Left ventricle myocardium inferior (tissue), 1 donor: ENCODE measurements around the gene RARG. TPM values are rescaled to one million over a fixed set of nuclear protein-coding genes. Genes with fewer than 3 reads are reported as not detected.

Experiments
- DNase-seq: peaks from one replicate; pipeline ENCODE4 v3.0.0-alpha.2; 2020
- H3K27ac ChIP-seq: fragments of 200-600 bp; replicated peaks from 2 replicates; pipeline ENCODE4 v1.8.0; 2021
- H3K27me3 ChIP-seq: fragments of 200-600 bp; 2 replicates; pipeline ENCODE4 v1.8.0; 2021; ENCODE audit warnings: low read depth
- H3K36me3 ChIP-seq: fragments of 200-600 bp; 2 replicates; pipeline ENCODE4 v1.8.0; 2021
- H3K4me1 ChIP-seq: fragments of 200-600 bp; 2 replicates; pipeline ENCODE4 v1.8.0; 2021
- H3K4me3 ChIP-seq: fragments of 200-600 bp; 2 replicates; pipeline ENCODE4 v1.8.0; 2021; ENCODE audit warnings: mild to moderate bottlenecking, moderate library complexity
- H3K9me3 ChIP-seq: fragments of 200-600 bp; replicated peaks from 2 replicates; pipeline ENCODE4 v1.8.0; 2021
- intact Hi-C: fragments of 100-400 bp; cut with micrococcal nuclease; formaldehyde crosslinking; loops from one replicate; pipeline ENCODE4 v1.11.0; 2022
- total RNA-seq: library from RNA; stranded (reverse); fragmentation: NEBNext Ultra II Directional; extraction: Animal tissue kit (Norgen Biotek cat#: 25700); gene quantifications from one replicate; pipeline ENCODE4 v1.2.1, GENCODE V29; 2021
- TF ChIP-seq, protein P1 (sequence below): fragments of 200-600 bp; IDR thresholded peaks from 2 replicates; pipeline ENCODE4 v1.8.0; 2021; ENCODE audit warnings: antibody characterized with exemption, mild to moderate bottlenecking, borderline replicate concordance
- donor health status: DM: no; HTN: yes; CAD: no; lungs with severe emphysema.

RARG gene
- total RNA-seq, 1 donor from 2014 or later = 14.9 TPM

DNA sequence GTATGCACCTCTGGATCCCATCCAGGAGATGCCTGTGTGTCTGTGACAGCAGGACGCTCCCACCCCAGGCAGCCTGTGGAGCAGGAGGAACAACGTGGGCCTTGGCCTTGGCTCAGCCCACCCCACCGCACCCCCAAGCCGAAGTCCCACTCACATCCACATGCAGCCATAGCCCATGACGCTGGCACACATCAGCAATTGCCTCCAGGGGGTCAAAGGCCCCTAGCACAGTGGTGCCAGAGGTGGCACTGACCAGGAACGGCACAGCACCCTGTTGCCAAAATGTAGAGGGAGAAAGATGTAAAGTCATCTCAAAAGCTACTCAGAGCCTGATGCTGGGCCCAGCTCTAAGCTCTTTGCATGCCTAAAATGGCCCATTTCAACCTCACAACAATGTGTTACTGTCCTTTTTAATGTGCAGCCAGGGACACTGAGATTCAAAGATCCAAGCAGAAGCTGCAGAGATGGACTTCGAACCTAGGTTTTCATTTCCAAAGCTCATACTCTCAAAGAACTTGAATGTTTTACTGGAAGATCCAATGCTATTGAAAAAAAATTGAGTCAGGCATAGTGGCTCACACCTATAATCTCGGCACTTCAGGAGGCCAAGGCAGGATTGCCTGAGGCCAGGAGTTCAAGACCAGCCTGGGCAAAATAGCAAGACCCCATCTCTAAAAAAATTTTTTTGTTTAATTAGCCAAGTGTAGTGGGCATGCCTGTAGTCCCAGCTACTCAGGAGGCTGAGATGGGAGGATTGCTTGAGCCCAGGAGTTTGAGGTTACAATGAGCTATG, 70.7 kb downstream of the RARG start:
- Histone ChIP-seq H3K9me3 (no peaks in the 10 kb centered on the region), H3K36me3 (peaks cover 12% of the 10 kb centered on the region), H3K4me3 (no peak overlapping the region), H3K27ac (no peak overlapping the region), H3K4me1 (no peaks in the 10 kb centered on the region), H3K27me3 (no peaks in the 10 kb centered on the region)
- no peak for DNase-seq
- intact Hi-C loops = loop anchor here (5.0 kb wide), 1 partner anchor 36 kb away; no protein-coding TSS in a partner anchor
- TF ChIP-seq, protein P1, sequence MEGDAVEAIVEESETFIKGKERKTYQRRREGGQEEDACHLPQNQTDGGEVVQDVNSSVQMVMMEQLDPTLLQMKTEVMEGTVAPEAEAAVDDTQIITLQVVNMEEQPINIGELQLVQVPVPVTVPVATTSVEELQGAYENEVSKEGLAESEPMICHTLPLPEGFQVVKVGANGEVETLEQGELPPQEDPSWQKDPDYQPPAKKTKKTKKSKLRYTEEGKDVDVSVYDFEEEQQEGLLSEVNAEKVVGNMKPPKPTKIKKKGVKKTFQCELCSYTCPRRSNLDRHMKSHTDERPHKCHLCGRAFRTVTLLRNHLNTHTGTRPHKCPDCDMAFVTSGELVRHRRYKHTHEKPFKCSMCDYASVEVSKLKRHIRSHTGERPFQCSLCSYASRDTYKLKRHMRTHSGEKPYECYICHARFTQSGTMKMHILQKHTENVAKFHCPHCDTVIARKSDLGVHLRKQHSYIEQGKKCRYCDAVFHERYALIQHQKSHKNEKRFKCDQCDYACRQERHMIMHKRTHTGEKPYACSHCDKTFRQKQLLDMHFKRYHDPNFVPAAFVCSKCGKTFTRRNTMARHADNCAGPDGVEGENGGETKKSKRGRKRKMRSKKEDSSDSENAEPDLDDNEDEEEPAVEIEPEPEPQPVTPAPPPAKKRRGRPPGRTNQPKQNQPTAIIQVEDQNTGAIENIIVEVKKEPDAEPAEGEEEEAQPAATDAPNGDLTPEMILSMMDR = no peak

DNA sequence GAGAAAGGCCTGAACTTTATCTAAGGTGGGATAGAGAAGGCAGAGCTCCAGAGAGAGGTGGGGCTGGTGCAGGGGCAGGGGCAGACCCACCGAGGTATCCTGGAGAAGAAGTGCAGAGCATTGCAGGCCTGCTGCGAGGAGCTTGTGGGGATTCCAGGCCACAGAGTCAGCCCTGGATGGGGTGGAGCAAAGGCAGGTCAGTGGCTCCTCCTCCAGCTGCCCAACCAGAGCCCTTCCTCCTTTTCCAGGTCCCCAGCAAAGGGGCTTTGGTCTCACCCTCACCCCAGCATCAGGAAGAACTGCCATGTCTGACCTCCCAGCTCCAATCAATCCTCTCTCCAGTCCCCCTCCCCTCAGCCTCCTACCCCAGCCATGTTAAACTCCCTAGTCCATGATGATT, 71.3 kb downstream of the RARG start:
- TF ChIP-seq, protein P1 = no peak
- intact Hi-C loops = loop anchor here (5.0 kb wide), 1 partner anchor 37 kb away; no protein-coding TSS in a partner anchor
- H3K27me3 ChIP-seq = no peaks in the 10 kb centered on the region

More for the DNA sequence above, 71.3 kb downstream of the RARG start:
- Histone ChIP-seq H3K27ac (no peak overlapping the region), H3K4me1 (peaks cover 3% of the 10 kb centered on the region), H3K36me3 (peaks cover 12% of the 10 kb centered on the region), H3K4me3 (no peak overlapping the region), H3K9me3 (no peaks in the 10 kb centered on the region)
- DNase-seq = no peak

Other genes starting within 250 kb of the RARG start
- 390 TPM for gene EIF4B, start 225.8 kb downstream of the RARG start, total RNA-seq
- gene TNS2, start 182.1 kb downstream of the RARG start, total RNA-seq = 109 TPM
- gene SPRYD3, start 152.8 kb downstream of the RARG start, total RNA-seq = 49.1 TPM
- gene IGFBP6, start 134.5 kb downstream of the RARG start, total RNA-seq = 53.0 TPM
- gene SOAT2, start 128.7 kb downstream of the RARG start, total RNA-seq = not detected
- gene ZNF740, start 51.5 kb downstream of the RARG start, total RNA-seq = 26.5 TPM
- 12.2 TPM for gene CSAD, start 51.3 kb downstream of the RARG start, total RNA-seq
- gene ITGB7, start 25.0 kb downstream of the RARG start, total RNA-seq = 1.1 TPM
- gene ESPL1, start 36.1 kb upstream of the RARG start, total RNA-seq = 0.36 TPM
- gene PFDN5, start 63.3 kb upstream of the RARG start, total RNA-seq = 399 TPM
- 34.8 TPM for gene MYG1, start 67.5 kb upstream of the RARG start, total RNA-seq
- gene AAAS, start 89.4 kb upstream of the RARG start, total RNA-seq = 45.1 TPM
- not detected for gene SP7, start 104.1 kb upstream of the RARG start, total RNA-seq
- 27.4 TPM for gene SP1, start 148.0 kb upstream of the RARG start, total RNA-seq
- 0.36 TPM for gene AMHR2, start 191.6 kb upstream of the RARG start, total RNA-seq
- 53.1 TPM for gene PRR13, start 209.5 kb upstream of the RARG start, total RNA-seq
- 530 TPM for gene PCBP2, start 219.9 kb upstream of the RARG start, total RNA-seq